Liver (tissue), 5 donors: ENCODE results near the gene LRRC10. TPM values are rescaled to one million over a fixed set of nuclear protein-coding genes. Genes with fewer than 3 reads are reported as not detected.

ENCODE experiments used
- polyA plus RNA-seq, 2 donors: library from polyadenylated mRNA; stranded (reverse) in 1 of 2; unstranded in 1 of 2; fragments of 200-250 nt in 1 of 2; fragments of >200 nt in 1 of 2; fragmentation: Nextera tagmentation in 1 of 2; extraction: Ambion mirVana in 1 of 2; gene quantifications; one replicate each; pipeline versions ENCODE4 v1.2.1 to v1.2.3, GENCODE V29; 2013 to 2015
- small RNA-seq: library from RNA; depleted of rRNA; stranded (forward); fragments of <200 nt; gene quantifications from one replicate; pipeline ENCODE3, GENCODE V24; 2014
- total RNA-seq, 2 donors: library from RNA; depleted of rRNA; stranded (reverse); fragments of >200 nt; gene quantifications; one replicate each; pipeline ENCODE4 v1.2.3, GENCODE V29; 2014
- donor health status: healthy.
- donor health status: healthy.
- donor health status: healthy.

LRRC10 gene
- total and polyA plus RNA-seq, 4 donors = not detected

Small RNA genes within 50 kb of the gene (small RNA-seq; reads per million reads assigned to genes)
- 0.38 reads per million, percentile 41 among the genes with 10 or more reads in this experiment for gene MIR3913-1

Other genes with a start within 250 kb of the LRRC10 start
- gene FRS2, start 140.5 kb downstream of the LRRC10 start, total RNA-seq = 10 to 100 TPM; 22.2 to 24.0 TPM
- gene FRS2, start 140.5 kb downstream of the LRRC10 start, polyA plus RNA-seq = 10 to 100 TPM in 1 of 2 donors, 1 to 10 TPM in 1; 7.0 to 21.6 TPM
- gene CCT2, start 25.4 kb downstream of the LRRC10 start, total RNA-seq = 100 to 1,000 TPM in 1 of 2 donors, 10 to 100 TPM in 1; 79.4 to 145 TPM
- gene CCT2, start 25.4 kb downstream of the LRRC10 start, polyA plus RNA-seq = 10 to 100 TPM; 43.6 to 81.8 TPM
- under 1 TPM in 1 of 2 donors, not detected in 1; 0.89 TPM for gene BEST3, start 88.4 kb upstream of the LRRC10 start, total RNA-seq
- not detected for gene BEST3, start 88.4 kb upstream of the LRRC10 start, polyA plus RNA-seq
- 10 to 100 TPM; 11.7 to 35.3 TPM for gene RAB3IP, start 128.0 kb upstream of the LRRC10 start, total RNA-seq
- 10 to 100 TPM in 1 of 2 donors, 1 to 10 TPM in 1; 5.7 to 16.9 TPM for gene RAB3IP, start 128.0 kb upstream of the LRRC10 start, polyA plus RNA-seq
- under 1 TPM; under 0.01 to 0.19 TPM for gene MYRFL, start 214.3 kb upstream of the LRRC10 start, total RNA-seq
- under 1 TPM; 0.02 to 0.19 TPM for gene MYRFL, start 214.3 kb upstream of the LRRC10 start, polyA plus RNA-seq